HG02759 (cell line): ENCODE data around the gene GPR15.

ENCODE experiments used
- ATAC-seq: cut with Tn5 transposase; IDR thresholded peaks from one replicate; pipeline ENCODE4 v1.9.1; 2021; ENCODE audit warnings: mild to moderate bottlenecking, moderate library complexity; ENCODE audit not compliant: unreplicated experiment

The GPR15 gene

DNA sequence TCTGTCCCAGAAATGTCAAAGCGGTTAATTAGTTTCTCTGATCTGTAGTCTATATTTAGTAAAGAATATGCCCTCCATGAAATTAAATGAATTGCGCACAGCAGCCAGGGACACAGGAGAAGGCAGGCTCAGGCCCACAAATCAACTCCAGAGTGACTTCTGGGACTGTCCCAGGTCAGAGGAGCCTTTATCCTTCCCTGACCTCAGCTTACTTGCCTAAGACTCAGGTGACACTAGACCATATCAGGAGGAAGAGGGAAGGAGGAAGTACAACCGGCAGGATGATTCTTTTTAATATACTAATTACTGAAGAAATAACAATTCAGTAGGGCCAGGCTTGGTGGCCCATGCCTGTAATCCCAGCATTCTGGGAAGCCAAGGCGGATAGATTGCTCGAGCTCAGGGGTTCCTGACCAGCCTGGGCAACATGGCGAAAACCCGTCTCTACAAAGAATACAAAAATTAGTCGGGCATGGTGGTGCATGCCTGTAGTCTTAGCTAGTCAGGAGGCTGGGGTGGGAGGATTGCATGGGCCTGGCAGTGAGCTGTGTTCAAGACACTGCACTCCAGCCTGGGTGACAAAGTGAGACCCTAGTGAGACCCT, 1.8 kb upstream of the GPR15 start:
- ATAC-seq = no peak

DNA sequence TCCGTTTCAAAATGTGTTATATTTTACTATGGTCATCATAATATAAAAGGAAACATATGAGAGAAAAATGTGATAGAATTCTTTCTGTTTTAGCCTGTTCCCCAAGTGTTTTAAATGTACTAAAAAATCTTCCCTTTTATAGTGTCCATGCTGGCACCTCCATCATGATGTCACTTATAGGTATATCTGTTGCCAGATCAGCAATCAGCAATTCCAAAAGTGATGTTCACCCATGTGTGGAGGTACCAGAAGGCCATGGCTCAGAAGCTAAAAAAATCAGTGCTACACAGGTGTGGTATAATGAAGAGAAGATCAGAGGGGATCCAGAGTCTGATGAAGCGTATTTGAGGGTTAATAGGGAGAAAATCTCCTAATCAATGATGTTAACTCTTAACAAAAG, 1.1 kb upstream of the GPR15 start:
- peak; percentile 19 for ATAC-seq

DNA sequence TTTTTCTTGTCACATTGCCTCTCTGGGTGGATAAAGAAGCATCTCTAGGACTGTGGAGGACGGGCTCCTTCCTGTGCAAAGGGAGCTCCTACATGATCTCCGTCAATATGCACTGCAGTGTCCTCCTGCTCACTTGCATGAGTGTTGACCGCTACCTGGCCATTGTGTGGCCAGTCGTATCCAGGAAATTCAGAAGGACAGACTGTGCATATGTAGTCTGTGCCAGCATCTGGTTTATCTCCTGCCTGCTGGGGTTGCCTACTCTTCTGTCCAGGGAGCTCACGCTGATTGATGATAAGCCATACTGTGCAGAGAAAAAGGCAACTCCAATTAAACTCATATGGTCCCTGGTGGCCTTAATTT, 478 bp downstream of the GPR15 start:
- ATAC-seq = no peak

DNA sequence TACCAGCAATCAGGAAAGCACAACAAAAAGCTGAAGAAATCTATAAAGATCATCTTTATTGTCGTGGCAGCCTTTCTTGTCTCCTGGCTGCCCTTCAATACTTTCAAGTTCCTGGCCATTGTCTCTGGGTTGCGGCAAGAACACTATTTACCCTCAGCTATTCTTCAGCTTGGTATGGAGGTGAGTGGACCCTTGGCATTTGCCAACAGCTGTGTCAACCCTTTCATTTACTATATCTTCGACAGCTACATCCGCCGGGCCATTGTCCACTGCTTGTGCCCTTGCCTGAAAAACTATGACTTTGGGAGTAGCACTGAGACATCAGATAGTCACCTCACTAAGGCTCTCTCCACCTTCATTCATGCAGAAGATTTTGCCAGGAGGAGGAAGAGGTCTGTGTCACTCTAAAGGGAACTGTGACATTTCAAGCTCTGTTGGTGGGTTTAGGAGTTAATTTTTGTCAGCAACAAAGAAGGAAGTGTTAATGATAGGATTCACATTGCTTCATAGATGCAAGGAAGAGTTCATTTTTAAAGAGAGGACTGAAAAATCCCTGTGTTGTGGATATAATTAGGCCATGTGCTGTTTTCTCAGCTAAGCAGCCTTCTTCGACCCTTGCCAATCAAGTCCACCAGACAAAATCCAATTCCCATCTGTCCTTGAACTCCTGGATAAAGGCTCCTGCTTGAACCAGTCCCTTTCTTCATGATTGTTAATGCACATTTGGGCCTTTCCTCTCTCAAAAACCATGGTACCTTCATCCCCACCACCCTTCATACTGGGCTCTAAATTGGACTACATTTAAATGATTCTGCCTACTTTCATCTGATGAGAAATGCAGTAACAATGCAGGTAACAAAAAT, 1.2 kb downstream of the GPR15 start:
- no peak for ATAC-seq

DNA sequence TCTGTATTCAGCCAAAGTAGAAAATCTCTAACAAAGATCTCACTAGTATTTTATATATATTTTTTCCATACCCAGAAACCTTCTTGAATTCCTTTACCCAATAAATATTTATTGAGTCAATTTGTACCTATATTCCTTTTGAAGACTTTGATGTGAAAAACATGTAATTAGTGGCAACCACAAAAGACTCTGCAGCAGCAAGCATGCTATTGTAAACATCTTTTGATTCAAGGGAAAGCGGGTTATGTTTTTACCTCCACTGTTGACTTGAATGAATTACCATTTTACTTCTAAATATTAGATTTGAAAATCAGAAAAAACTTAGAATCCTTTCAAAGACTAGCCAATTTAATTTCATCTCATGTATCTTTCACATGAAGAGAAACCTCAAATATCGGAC, 2.4 kb downstream of the GPR15 start:
- ATAC-seq = no peak

DNA sequence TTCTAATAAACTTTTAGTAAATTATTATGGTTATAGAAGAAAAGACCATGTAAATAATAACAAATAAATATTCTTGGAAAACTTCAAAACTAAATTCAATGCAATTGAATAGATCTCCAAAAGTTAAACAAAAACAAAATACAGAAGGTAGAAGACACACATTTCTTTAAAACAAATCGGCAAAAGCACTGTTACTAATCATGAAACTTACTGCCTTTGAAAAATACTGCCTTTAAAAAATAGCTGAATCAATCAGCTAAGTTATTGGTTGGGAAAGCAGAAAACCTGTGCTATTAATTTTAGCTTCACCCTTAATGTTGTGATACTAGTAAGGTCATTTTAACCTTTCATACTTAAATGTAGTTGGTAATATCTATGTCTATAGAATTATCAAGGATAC, 3.0 kb downstream of the GPR15 start:
- no peak for ATAC-seq

DNA sequence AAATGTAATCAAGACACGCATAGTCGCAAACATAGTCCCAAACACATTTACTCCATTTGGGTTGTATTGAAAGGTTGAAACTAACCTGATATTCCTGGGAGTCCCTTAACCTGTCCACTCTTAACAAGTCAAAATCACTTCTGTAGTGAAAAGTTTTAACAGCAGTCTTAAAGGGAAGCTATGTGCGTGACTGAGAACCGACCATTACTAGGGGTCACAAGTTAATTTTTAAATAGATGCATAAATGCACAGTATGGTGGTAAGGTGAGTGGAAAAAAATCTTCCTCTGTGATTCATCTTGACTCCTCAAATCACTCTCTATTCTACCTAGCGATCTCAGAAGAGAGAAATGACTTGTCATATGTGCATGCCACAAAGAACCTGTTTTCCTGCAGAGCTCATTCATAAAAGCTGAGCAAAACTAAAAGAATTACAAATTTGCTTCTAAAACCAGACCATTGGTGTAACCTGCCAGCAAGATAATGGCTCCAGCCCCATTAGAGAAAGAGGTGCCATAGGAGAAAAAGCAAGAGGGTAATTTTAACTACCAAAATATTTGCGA, 4.8 kb downstream of the GPR15 start:
- peak; percentile 80 for ATAC-seq

DNA sequence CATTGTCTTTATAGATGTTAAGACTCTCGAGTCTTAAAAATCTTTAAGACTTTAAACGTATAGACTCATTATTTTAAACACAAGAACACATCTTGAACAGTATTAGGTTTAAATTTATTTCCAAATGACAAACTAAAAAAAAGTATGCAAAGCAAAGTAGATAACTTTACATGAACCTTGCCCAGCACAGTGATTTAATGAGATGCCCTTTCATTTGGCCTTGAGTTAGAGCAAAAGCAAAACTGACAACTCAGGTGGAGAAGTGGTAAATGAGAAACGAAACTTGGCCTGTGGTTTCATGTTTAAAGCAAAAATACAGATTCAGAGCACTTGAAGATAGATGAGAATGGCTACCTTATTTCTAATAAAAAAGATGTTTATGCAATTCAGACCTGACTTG, 8.6 kb downstream of the GPR15 start:
- peak; percentile 47 for ATAC-seq

DNA sequence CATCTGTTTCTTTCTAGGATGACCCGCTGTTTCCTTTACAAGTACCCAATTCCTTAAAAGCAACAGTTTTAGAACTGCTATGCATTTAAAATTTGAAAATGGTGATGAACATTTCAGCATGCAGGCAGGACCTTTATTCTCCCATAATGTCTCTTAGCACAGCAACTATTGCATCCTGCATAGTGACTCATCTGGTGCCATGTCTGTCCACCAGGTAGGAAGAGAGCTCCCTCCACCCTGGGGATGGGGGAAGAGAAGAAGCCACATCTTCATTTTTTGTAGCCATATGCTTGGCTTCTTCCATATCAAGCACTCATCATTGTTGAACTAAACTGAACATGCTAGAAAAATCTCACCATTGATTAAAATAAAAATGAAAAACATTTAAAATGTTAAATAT, 9.9 kb downstream of the GPR15 start:
- no peak for ATAC-seq

DNA sequence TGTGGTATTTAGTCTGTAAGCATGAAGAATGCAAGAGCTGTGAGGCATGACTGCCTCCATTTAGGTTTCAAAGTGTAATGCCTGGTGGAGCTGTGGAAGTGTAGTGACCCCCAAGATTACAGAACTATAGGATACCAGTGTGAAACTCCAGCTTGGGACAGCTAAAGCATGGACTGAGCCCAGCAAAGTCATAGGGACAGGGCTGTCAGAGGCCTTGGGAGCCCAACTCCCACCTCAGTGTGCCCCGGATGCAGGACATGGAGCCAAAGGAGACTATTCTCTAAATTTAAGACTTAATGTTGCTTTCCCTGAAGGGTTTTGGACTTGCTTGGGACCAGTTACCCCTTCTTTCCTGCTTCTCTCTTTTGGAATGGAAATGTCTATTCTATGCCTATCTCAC, 10.8 kb downstream of the GPR15 start:
- no peak for ATAC-seq

DNA sequence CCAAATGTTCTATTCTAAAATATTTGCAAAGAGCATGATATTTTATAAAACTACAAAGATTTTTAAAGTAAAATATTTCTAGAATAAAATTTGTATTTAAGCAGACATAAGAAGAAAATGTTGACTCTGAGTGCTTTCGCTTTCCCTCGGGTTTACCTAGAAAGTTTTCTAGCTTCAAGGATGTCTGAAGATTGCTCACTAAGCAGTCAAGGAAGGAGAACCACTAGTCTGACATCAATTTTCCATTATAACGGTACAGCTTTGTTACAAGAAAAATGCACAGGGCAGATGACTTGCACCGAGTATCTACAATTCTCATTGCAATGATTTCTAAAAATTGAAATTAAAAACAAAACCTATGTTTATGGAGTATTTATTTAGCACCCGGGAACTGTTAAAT, 14.2 kb downstream of the GPR15 start:
- peak; percentile 57 for ATAC-seq

DNA sequence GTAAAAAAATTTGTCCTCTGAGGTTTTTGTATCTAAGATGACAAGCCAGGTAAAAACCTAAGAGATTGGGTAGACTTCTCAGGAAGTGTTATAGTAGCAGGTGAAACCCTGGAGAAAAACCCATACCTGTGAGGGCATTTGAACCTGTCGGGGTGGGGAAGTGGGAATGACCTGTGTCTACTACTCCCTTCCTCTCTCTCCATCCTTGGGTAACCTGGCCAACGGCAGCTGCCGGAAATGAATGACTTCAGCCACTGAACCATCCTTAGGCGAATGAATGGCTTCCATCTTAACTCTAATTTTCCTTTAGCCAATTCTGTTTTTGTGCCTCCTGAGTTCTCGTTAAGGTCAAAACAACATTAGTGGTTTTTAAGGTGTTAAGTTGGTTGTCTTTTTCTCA, 16.8 kb downstream of the GPR15 start:
- no peak for ATAC-seq

DNA sequence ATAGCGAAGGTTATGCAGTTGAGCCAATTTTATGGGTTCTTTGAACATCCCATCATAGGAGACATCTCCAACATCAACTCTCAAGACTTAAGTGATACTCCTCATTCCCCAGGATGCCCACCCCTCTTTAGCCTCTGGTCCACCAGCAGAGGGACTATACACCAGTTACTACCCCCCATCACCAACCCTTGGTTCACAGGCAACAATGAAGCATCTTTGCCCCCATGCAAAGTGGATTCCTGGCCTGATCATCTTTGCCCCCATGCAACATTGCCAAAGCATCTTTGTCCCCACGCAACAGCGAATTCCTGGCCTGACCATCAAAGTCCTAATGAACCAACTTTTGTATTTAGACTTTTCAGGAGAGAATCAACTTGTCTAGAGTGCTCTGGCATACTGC, 19.1 kb downstream of the GPR15 start:
- no peak for ATAC-seq

DNA sequence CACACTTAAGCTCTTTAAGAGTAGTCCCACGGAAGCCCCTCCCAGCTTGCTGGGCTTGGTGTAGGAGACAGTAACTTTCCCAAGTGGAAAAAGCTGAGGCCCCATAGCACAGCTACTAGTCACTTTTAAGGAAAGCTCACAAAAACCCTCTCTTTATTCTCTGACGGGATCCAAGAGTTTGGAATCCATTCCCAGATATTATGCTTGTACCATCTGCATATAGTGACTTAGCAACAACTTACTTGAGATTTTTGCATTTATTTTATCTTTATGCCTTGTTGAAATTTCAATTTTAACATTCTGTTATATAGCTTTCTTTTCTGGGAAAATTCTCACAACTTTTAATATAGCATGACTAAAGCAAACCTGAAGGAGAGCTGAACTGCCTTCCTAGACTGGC, 19.5 kb downstream of the GPR15 start:
- no peak for ATAC-seq

DNA sequence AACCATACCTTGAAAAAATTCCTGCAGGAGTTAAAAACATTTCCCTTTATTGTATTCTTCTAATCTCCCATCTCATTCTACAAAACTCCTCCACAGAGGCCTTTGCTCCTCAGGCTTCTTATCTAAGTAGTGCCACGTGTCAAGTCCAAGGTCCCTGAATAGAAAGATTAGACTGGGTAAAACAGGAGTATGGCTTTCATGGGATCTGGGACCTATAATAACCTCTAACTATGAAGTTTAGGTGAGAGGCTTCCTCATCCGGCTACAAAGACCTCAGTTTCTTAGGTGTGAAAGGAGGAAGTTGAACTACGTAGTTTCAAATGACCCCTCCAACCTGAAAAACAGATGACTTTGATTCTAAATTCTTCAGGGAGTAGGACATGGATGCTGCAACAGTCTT, 20.0 kb downstream of the GPR15 start:
- ATAC-seq = no peak

DNA sequence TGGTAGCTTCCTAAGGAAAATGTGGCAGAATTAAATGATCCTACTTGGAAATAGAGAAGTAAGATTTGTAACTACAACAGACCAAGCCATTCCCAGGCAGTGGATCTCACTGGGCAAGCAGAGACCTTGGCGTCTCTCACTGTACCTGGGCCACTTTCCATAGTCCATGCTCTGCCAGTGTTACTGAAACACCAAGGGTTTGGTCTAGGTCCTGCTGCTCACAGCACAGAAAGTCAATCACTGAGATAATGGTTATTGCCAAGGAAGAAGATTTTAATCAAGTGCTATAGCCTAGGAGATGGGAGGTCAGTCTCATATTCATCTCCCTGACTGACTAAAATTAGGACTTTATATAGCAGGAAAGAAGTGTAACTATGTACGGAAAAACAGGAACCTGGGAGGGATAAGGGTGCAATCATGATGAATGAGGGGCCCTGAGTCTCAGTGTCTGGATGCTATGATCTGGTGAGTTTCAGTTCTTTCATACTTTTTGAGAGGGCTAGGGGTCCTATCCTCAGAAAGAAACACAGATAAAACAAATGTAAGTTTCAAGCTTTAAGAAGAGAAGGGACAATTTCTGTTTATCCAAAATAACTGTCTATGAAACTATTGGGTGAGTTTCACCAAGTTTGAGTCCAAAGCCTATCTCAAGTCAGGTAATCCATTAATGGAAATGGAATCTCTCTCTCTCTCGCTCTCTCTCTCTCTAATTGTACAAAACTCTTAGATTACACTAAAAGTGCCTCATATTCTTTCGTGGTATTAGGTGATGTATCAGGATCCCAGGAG, 20.6 kb downstream of the GPR15 start:
- no peak for ATAC-seq

DNA sequence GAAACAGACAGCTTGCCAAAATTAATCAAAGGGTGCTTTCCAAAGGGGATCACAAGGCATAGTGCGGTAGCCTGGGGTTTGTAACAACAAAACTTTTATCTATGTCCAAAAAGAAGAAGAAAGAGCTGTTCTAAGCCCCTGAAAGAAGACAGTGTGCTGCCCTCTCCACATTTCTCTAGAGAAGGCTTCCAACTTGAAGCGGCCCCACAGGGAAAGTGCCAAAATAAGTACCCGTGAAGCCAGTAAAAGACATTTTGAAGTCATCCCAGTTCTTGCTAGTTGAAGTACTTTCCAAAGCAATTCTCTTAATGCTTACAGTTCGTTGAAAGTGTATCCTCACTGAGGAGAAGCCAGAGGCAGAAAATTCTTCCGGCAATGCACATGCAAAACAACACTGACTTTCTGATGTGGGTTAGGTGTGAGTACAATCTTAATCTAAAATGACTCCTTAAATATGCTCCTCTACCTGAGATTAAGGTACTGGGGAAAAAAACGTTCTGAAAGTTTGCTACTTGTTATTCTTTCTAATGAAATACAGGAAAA, 21.3 kb downstream of the GPR15 start:
- no peak for ATAC-seq

DNA sequence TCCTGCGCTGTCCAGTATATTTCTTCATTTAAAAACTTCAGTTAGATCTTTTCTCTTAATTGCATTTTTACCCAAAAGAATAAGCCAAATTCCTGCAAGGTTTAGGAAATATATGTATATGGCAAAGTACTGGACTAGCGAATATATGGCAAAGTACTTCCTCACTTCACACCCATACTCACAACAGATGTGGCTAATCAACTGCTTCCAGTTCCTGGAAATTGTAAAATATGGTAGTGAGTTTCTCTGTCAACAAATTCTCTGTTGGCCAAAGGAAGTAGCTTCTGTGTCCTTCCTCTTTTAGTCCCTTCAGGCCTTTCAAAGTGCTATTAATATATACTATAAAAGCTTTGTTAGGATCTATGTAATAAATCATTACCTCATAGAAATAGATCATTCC, 22.0 kb downstream of the GPR15 start:
- ATAC-seq = no peak

DNA sequence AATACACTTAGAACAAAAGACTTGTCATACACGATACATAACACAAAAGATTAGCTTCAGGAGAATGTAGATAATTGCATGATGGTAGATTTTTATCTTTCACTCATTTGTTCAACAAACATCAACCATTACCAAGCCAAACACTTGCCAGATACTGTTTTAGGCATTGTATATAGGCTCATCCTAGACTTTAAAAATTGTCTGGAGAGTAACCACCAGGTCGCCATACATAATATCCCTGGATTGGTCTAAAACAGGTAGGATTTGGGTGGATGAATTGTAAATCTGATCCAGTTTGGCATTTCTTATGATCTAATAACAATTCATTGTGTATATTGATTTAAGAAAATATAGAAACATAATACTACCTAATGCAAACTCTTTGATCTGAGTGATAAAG, 22.8 kb downstream of the GPR15 start:
- ATAC-seq = no peak

DNA sequence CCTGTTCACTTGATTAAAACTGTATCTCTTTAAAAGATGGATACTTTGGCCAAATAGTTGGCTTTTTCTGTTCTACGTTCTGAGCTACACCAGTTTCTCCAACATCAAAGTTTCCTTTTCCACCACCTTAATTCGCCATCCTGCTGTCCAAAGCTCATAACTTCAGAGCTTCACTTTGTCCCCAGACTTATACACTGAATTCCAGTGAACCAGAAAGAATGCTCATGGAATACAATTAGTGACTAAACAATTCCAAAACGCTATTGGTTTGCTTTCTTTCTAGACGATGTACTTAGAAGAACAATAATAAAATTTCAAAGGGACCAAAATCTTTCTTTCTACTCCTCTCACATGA, 23.2 kb downstream of the GPR15 start:
- no peak for ATAC-seq
